Adrenal gland (tissue), 5 donors: Measurements from ENCODE around the gene NR6A1.

Source experiments
- CTCF ChIP-seq, 6 experiments: fragments of 450-650 bp in 4 of 6; fragments of 200-600 bp in 2 of 6; sonication (generic) in 1 of 6; IDR thresholded peaks; 1 replicate in 5 of 6; 2 replicates in 1 of 6; pipeline versions ENCODE4 v1.5.1 to v1.8.0; 2016 to 2021; ENCODE audit warnings: antibody characterized with exemption in 6 of 6, mild to moderate bottlenecking in 2 of 6, moderate library complexity in 1 of 6
- POLR2A ChIP-seq, 2 donors: fragments of 450-650 bp; IDR thresholded peaks; one replicate each; pipeline ENCODE4 v1.6.1; 2017; ENCODE audit warnings: antibody characterized with exemption in 2 of 2, mild to moderate bottlenecking in 2 of 2, moderate library complexity in 1 of 2
- donor health status: DM: no; HTN: no; CAD: no.

DNA sequence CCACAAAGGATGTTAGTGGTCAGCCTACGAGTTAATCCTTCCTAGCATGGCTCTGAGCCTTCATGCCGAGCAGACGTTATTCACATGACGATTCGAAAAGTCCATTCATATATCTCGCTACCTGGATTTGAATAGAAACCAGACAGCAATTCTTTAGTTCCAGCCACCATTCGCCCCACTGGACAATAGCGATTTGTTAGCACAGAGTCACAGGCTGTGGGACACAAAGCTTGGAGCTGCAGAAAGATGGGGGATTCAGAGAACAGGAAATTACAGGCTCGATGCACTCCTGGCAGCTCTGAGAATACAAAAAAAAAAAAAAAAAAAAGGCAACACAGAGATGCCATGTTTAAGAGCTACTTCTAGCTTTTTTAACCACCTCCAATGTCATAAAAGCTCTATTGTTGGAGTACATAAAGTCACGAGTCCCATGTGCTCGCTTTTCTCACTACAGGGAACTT lies 110.7 kb downstream of the NR6A1 start:
- TF ChIP-seq POLR2A (IDR thresholded peaks at IDR 0.05) (peak in 1 of 2 donors; percentile 17), CTCF (IDR thresholded peaks at IDR 0.05) (no peak)
